CD4-positive, alpha-beta T cell treated with Interleukin-6 for 4 hours (primary cell): ENCODE measurements around the gene ATL3.
"Not testable (repeated sequence)": the region's sequence is repeated elsewhere in the genome, so short reads cannot be mapped to it uniquely, and the experiment has no call there.

Experiments used
- DNase-seq: peaks from one replicate; pipeline ENCODE4 v3.0.0-alpha.2; 2020; ENCODE audit warnings: mixed read lengths

Gene ATL3

DNA sequence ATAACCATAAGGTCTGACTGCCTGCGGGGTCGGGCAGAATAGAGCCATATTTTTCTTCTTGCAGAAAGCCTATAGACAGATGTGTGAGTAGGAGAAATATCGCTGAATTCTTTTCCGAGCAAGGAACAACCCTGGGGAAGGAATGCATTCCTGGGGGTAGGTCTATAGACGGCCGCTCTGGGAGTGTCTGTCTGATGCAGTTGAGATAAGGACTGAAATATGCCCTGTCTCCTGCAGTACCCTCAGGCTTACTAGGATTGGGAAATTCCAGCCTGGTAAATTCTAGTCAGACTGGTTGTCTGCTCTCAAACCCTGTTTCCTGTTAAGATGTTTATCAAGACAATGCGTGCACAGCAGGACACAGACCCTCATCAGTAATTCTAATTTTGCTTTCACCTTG, 90.0 kb downstream of the ATL3 start:
- DNase-seq: not testable (repeated sequence)

DNA sequence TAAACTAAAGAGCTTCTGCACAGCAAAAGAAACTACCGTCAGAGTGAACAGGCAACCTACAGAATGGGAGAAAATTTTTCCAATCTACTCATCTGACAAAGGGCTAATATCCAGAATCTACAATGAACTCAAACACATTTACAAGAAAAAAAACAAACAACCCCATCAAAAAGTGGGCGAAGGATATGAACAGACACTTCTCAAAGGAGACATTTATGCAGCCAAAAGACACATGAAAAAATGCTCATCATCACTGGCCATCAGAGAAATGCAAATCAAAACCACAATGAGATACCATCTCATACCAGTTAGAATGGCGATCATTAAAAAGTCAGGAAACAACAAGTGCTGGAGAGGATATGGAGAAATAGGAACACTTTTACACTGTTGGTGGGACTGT, 92.3 kb downstream of the ATL3 start:
- not testable (repeated sequence) for DNase-seq

DNA sequence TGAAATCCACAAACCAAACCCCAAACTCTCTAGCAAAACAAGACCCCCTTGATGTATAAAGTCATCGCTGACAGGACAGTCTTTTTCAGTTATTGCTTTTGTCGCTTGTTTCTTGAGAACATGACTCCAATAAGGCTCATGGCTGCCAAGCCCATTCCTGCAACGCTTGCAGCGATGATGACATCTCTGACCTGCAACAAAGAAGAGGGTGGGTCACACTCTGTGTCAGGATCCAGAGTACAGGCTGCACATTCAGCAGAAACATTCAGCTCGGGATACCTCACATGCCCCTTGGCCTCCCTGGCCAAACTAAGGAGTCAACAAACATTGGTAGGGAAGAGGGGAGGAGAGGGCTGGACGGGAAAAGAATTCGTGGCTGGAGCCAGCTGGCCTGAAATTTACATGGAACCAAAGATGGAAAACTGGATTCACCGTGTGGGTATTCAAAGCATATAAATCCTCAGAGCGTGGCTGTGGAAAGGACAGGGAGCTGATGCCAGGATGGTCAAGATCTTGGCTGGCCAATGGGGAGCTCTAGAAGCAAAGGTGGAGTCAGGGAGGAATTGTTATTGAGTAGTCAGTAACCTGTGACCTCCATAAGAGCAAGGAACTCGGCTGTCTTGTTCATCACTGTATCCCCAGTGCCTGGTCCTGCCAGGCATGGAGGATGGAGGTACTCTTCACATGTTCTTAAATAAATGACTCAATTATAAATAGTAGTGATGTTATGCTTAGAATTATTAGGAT, 96.1 kb downstream of the ATL3 start:
- DNase-seq: no peak
